Activated CD4-positive, alpha-beta memory T cell treated with anti-CD3 and anti-CD28 coated beads, Interleukin-2, amount 10 ng/mL, durations not matched to agents 7 days and 5 days (primary cell): ENCODE data around the gene PAEP. TPM values are rescaled to one million over a fixed set of nuclear protein-coding genes. Genes with fewer than 3 reads are reported as not detected.
A peak's percentile ranks its signal among the peaks of the same experiment; 100 is the strongest.
"Not testable (repeated sequence)": the region's sequence is repeated elsewhere in the genome, so short reads cannot be mapped to it uniquely, and the experiment has no call there.

ENCODE experiments used
- CTCF ChIA-PET: fragments of 350-600 bp; sonication (Branson Sonifier 250); formaldehyde crosslinking; loops from one replicate; lab custom pipeline; 2021; ENCODE audit warnings: antibody characterized with exemption, inconsistent platforms; lab: Charles Lee
- POLR2A ChIA-PET: fragments of 350-600 bp; sonication (Branson Sonifier 250); formaldehyde crosslinking; loops from one replicate; lab custom pipeline; 2021; ENCODE audit warnings: antibody characterized with exemption; lab: Charles Lee
- DNase-seq: peaks from one replicate; pipeline ENCODE4 v3.0.0-alpha.2; 2020
- H3K27ac Mint-ChIP-seq: one replicate; pipeline ENCODE4 v1.8.0; 2021; ENCODE audit warnings: mild to moderate bottlenecking, mixed read lengths
- H3K27me3 Mint-ChIP-seq: one replicate; pipeline ENCODE4 v1.8.0; 2021; ENCODE audit warnings: mixed read lengths
- H3K36me3 Mint-ChIP-seq: one replicate; pipeline ENCODE4 v1.8.0; 2021; ENCODE audit warnings: low read depth, mixed read lengths
- H3K4me1 Mint-ChIP-seq: one replicate; pipeline ENCODE4 v1.8.0; 2021; ENCODE audit warnings: mixed read lengths
- H3K4me3 Mint-ChIP-seq: one replicate; pipeline ENCODE4 v1.8.0; 2021; ENCODE audit warnings: mild to moderate bottlenecking, mixed read lengths
- H3K9me3 Mint-ChIP-seq: one replicate; pipeline ENCODE4 v1.8.0; 2021; ENCODE audit warnings: mixed read lengths
- total RNA-seq, 2 experiments: library from RNA; stranded (reverse); gene quantifications; one replicate each; pipeline ENCODE4 v1.2.3, GENCODE V29; 2021

Gene PAEP
- total RNA-seq, 2 experiments from 2014 or later, result not detected

DNA sequence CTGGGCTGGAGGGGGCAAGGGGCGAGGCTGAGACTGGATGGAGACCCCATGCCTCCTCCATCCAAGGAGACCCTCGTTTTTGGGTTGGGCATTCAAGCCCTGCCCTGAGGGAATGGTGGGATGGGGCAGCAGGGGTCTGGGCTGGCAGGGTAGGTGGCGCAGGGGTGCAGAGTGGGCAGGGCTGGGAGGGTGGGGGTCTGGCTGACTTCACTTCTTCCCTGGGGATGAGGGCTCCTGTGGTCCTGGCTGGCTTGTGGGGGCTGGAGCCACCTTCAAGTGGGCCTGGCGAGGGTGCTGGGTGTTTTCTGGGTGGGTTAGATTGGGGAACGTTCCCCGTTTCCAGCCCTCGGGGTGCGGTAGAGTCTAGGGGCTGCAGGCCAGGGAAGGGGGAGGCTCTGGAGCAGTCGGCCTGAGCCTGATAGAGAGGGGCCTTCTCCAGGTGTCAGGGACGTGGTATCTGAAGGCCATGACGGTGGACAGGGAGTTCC lies 39.9 kb upstream of the PAEP start:
- H3K9me3 Mint-ChIP-seq, result no peaks in the 10 kb centered on the region
- POLR2A ChIA-PET, result no interaction called here
- no peaks in the 10 kb centered on the region for H3K36me3 Mint-ChIP-seq
- peaks cover 26% of the 10 kb centered on the region for H3K27me3 Mint-ChIP-seq
- CTCF ChIA-PET, result no interaction called here
- no peak overlapping the region for H3K4me3 Mint-ChIP-seq
- H3K4me1 Mint-ChIP-seq, result peaks cover 2% of the 10 kb centered on the region
- H3K27ac Mint-ChIP-seq, result no peak overlapping the region
- DNase-seq, result no peak

DNA sequence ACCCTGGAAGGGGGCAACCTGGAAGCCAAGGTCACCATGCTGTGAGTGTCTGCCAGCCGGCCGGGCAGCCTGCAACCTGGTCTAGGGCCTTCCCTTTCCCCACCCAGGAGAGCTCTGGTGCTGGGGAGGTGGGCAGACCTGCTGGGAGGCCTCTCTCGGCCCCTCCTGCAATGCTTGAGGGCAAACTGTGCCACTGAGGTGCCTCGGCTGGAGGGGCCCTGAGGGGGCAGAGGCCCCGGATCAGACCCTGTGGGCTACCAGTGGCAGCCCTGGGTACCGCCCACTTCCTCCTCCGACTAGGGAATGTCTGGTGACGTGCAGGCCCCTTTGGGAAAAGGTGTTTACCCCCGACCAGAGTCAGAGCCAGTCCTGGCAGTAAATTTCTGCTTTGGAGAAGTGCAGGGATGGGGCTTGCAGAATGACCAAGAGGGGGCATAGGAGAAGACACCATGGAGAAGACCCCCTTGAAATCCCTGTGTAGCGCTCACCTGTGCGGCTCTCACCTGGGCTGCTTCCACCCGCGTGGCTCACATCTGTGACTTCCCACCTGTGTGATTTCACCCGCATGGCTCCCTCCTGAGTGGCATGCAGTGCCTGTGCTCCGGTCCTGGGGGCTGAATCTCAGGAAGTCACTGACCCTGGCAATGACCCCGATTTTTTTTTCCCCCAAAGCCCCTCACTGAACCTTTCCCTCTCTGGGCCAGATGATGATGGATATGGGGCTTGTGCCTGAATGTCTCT lies 39.2 kb upstream of the PAEP start:
- Mint-ChIP-seq H3K27ac (no peak overlapping the region), H3K4me1 (no peaks in the 10 kb centered on the region), H3K4me3 (no peak overlapping the region), H3K36me3 (no peaks in the 10 kb centered on the region), H3K27me3 (peaks cover 25% of the 10 kb centered on the region), H3K9me3 (no peaks in the 10 kb centered on the region)
- no peak for DNase-seq
- ChIA-PET POLR2A (no interaction called here), CTCF (no interaction called here)

DNA sequence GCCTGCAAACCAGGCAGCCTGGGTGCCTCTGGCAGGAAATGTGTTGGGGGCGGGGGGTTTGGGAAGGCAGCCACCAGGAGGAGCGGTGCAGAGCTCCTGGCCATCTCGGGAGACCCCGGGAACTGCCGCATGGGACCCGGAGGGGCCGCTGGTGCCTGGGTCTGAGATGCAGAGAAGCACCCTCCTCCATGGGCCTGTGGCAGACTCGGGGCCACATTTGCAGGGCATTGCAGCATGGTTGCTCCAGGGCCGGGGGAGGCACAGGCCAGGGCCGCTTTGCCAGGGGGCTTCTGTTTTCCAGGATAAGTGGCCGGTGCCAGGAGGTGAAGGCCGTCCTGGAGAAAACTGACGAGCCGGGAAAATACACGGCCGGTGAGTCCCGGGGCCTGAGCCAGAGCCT lies 38.6 kb upstream of the PAEP start:
- Mint-ChIP-seq H3K27ac (no peak overlapping the region), H3K4me1 (no peaks in the 10 kb centered on the region), H3K4me3 (no peak overlapping the region), H3K36me3 (no peaks in the 10 kb centered on the region), H3K27me3 (peaks cover 20% of the 10 kb centered on the region), H3K9me3 (no peaks in the 10 kb centered on the region)
- ChIA-PET CTCF (no interaction called here), POLR2A (no interaction called here)
- DNase-seq, result no peak

GRCh38 chr9:135523521-135524129 lies 37.9 kb upstream of the PAEP start:
- H3K4me1 Mint-ChIP-seq, result peaks cover 2% of the 10 kb centered on the region
- H3K9me3 Mint-ChIP-seq, result no peaks in the 10 kb centered on the region
- CTCF ChIA-PET, result no interaction called here
- H3K36me3 Mint-ChIP-seq, result no peaks in the 10 kb centered on the region
- no peak for DNase-seq
- POLR2A ChIA-PET, result no interaction called here
- peaks cover 14% of the 10 kb centered on the region for H3K27me3 Mint-ChIP-seq
- H3K27ac Mint-ChIP-seq, result no peak overlapping the region
- no peak overlapping the region for H3K4me3 Mint-ChIP-seq

DNA sequence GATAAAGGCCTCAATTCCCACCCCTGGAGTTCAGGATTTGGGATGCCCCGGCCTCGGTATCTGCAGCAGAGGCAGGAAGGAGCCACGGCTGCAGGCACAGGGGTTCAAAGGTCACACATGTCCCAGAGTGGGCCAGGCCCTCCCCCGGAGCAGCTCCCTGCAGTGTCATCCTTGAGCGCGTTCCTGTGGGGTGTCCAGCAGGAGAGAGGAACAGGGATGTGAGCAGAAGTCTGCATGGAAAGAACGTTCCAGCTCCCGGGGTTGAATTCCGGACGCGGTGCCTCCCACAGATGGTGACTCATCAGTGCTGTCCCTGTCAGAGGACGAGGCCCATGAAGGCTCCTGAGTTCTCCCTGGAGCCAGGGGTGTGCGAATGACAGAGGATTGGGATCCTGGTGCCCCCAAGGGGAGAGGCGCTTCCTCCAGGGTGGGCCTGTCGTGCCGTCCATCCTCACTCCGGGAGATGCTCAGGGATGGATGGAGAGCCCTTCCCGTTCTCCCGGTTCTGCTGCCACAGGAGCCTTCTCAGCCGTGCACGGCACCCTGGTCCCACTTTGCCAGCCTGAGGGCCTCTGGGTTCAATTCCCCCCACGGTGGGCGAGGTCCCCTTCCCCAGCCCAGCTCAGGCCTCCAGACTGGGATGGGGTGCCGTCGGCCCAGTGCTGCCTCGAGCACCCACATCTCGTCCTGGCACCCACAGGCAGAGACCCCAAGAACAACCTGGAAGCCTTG lies 37.3 kb upstream of the PAEP start:
- ChIA-PET POLR2A (no interaction called here), CTCF (no interaction called here)
- Mint-ChIP-seq H3K4me1 (peaks cover 5% of the 10 kb centered on the region), H3K9me3 (no peaks in the 10 kb centered on the region), H3K27ac (no peak overlapping the region), H3K27me3 (peaks cover 11% of the 10 kb centered on the region), H3K36me3 (no peaks in the 10 kb centered on the region), H3K4me3 (no peak overlapping the region)
- no peak for DNase-seq

GRCh38 chr9:135525241-135526088 lies 36.1 kb upstream of the PAEP start:
- no peak overlapping the region for H3K27ac Mint-ChIP-seq
- DNase-seq, result no peak
- H3K9me3 Mint-ChIP-seq, result no peaks in the 10 kb centered on the region
- H3K36me3 Mint-ChIP-seq, result no peaks in the 10 kb centered on the region
- CTCF ChIA-PET, result no interaction called here
- no peak overlapping the region for H3K4me3 Mint-ChIP-seq
- H3K4me1 Mint-ChIP-seq, result peaks cover 14% of the 10 kb centered on the region
- POLR2A ChIA-PET, result no interaction called here
- H3K27me3 Mint-ChIP-seq, result peaks cover 2% of the 10 kb centered on the region

- H3K36me3 Mint-ChIP-seq, result no peaks in the 10 kb centered on the region
- H3K4me3 Mint-ChIP-seq, result no peak overlapping the region
- POLR2A ChIA-PET, result no interaction called here
- peaks cover 16% of the 10 kb centered on the region for H3K4me1 Mint-ChIP-seq
- H3K27ac Mint-ChIP-seq, result no peak overlapping the region
- DNase-seq, result no peak
- CTCF ChIA-PET, result no interaction called here
- H3K9me3 Mint-ChIP-seq, result no peaks in the 10 kb centered on the region
- no peaks in the 10 kb centered on the region for H3K27me3 Mint-ChIP-seq
These were observed 35.3 kb upstream of the PAEP start for GRCh38 chr9:135526089-135526729.

GRCh38 chr9:135526730-135527571 lies 34.6 kb upstream of the PAEP start:
- CTCF ChIA-PET, result no interaction called here
- H3K27me3 Mint-ChIP-seq, result peaks cover 3% of the 10 kb centered on the region
- no peak overlapping the region for H3K27ac Mint-ChIP-seq
- H3K4me1 Mint-ChIP-seq, result peaks cover 19% of the 10 kb centered on the region
- POLR2A ChIA-PET, result no interaction called here
- no peaks in the 10 kb centered on the region for H3K9me3 Mint-ChIP-seq
- no peak overlapping the region for H3K4me3 Mint-ChIP-seq
- no peak for DNase-seq
- no peaks in the 10 kb centered on the region for H3K36me3 Mint-ChIP-seq

DNA sequence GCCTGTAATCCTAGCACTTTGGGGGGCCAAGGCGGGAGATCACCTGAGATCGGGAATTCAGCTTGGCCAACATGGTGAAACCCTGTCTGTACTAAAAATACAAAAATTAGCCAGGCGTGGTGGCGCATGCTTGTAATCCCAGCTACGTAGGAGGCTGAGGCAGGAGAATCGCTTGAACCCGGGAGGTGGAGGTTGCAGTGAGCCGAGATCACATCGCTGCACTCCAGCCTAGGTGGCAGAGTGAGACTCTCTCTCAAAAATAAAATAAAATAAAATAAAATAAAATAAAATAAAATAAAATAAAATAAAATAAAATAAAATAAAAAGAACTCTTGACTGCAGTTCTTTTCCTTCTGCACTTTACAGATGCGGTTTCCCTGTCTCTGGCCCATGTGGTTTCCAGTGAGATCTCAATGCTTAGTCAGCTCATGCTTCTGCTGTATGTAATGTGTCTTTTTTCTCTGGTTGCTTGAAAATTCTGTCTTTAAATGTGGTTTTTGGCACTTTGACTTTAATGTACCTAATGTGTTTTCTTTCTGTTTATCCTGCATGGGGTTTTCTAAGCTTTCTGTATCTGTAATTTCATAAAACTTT lies 32.6 kb upstream of the PAEP start:
- CTCF ChIA-PET, result interaction anchor here (0.9 kb wide), 1 partner anchor 24 kb away, joined by 3 read pairs; no protein-coding TSS in a partner anchor

DNA sequence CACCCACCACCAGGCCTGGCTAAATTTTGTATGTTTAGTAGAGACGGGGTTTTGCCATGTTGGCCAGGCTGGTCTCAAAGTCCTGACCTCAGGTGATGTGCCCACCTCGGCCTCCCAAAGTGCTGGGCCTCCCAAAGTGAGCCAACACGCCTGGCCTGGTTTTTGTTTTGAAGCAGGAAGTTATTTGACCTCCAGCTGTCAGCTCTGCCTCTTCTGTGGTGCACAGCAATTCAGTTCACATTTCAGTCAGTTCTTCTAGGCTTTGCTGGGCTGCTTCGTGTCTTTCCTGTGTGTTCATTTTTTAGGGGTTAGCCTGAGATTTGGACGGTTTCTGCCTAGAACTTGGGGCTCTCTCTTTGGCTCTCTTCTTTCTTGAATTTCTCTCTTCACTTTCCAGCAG lies 31.4 kb upstream of the PAEP start:
- H3K36me3 Mint-ChIP-seq, result no peaks in the 10 kb centered on the region
- H3K27me3 Mint-ChIP-seq, result peaks cover 13% of the 10 kb centered on the region
- no peaks in the 10 kb centered on the region for H3K9me3 Mint-ChIP-seq
- ChIA-PET CTCF (no interaction called here), POLR2A (no interaction called here)
- H3K4me3 Mint-ChIP-seq, result no peak overlapping the region
- H3K27ac Mint-ChIP-seq, result peak overlapping the region; percentile 22
- H3K4me1 Mint-ChIP-seq, result peaks cover 19% of the 10 kb centered on the region
- no peak for DNase-seq

More for the DNA sequence above, 32.6 kb upstream of the PAEP start:
- H3K36me3 Mint-ChIP-seq, H3K4me3 Mint-ChIP-seq, H3K27me3 Mint-ChIP-seq, DNase-seq, H3K27ac Mint-ChIP-seq, H3K9me3 Mint-ChIP-seq, POLR2A ChIA-PET: not testable (repeated sequence)
- peaks cover 19% of the 10 kb centered on the region for H3K4me1 Mint-ChIP-seq

DNA sequence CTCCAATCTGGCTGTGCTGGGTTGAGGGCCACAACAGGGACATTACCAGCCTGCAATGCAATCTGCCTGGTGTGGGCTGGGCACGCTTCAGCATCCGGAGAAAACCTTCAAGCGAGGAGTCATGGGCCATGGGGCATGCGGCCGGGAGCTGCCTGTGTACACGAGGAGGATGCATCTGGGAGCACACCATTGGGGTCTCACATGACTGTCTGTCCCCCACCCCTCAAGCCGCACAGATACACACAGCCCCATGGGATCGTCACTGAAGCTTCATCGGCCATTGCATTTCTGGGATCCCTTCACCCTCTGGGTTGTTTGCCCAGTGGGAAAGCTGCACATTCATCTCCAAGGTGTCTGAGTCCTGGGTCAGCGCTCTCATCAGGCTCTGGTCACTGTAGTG lies 30.5 kb upstream of the PAEP start:
- POLR2A ChIA-PET, result no interaction called here
- no peaks in the 10 kb centered on the region for H3K36me3 Mint-ChIP-seq

More for the DNA sequence above, 30.5 kb upstream of the PAEP start:
- DNase-seq, result no peak
- H3K9me3 Mint-ChIP-seq, result no peaks in the 10 kb centered on the region
- CTCF ChIA-PET, result no interaction called here
- no peak overlapping the region for H3K27ac Mint-ChIP-seq
- H3K4me3 Mint-ChIP-seq, result no peak overlapping the region
- H3K27me3 Mint-ChIP-seq, result peaks cover 15% of the 10 kb centered on the region
- peaks cover 20% of the 10 kb centered on the region for H3K4me1 Mint-ChIP-seq
